ENCODE data around the gene OLA1.

The OLA1 gene

DNA sequence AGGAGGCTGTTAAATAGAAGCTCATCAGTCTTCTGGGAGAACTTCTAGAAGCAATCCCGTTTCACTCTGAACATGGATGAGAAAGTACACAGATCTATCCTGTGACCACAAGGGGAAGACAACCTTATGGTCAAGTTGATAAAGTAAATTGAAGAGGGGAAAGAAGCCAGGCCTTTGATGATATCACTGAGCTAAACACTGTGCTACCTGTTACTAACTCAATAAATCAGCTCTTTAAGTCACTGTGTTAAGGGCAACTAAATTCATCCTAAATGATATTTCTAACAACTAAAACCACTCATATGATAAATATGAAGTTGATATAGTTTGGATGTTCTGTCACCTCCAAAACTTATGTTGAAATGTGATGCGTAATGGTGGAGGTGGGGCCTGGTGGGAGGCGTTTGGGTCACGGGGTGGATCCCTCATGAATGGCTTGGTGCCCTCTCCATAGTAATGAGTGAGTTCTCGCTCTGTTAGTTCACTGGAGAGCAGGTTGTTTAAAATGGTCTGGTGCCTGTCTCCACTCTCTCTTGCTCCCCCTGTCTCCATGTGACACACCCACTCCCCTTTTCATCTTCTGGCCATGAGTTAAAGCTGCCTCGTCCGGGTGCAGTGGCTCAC, 23.6 kb downstream of the OLA1 start:
- TF ChIP-seq, protein P1, sequence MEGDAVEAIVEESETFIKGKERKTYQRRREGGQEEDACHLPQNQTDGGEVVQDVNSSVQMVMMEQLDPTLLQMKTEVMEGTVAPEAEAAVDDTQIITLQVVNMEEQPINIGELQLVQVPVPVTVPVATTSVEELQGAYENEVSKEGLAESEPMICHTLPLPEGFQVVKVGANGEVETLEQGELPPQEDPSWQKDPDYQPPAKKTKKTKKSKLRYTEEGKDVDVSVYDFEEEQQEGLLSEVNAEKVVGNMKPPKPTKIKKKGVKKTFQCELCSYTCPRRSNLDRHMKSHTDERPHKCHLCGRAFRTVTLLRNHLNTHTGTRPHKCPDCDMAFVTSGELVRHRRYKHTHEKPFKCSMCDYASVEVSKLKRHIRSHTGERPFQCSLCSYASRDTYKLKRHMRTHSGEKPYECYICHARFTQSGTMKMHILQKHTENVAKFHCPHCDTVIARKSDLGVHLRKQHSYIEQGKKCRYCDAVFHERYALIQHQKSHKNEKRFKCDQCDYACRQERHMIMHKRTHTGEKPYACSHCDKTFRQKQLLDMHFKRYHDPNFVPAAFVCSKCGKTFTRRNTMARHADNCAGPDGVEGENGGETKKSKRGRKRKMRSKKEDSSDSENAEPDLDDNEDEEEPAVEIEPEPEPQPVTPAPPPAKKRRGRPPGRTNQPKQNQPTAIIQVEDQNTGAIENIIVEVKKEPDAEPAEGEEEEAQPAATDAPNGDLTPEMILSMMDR (conservative IDR thresholded peaks at IDR 0.05; ENCODE audit: low read depth, low read length): no peak
- DNase-seq (ENCODE audit: low read depth): no peak

DNA sequence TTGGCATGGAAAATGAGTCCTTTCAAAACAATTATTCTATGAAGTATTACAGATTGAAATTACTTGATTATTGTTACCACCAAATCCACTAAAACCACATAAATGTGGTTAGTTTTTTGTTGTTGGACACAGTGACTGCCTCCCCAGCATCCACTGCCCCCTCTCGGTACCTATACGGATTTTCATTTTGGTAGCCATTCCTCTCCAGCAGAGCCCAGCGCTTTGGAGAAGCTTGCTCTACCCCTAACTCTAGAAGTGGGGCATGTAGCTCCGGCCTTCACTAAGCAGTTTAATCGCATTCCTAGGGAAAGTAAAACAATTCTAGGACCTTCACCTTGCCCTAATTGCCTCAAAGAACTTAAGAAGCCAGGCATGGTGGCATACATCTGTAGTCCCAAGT, 24.2 kb downstream of the OLA1 start:
- TF ChIP-seq, protein P1 (conservative IDR thresholded peaks at IDR 0.05; ENCODE audit: low read depth, low read length): no peak
- no peak overlapping the region for H3K4me3 ChIP-seq (ENCODE audit: low read length)

More for the DNA sequence above, 23.6 kb downstream of the OLA1 start:
- no peak overlapping the region for H3K4me3 ChIP-seq (ENCODE audit: low read length)

DNA sequence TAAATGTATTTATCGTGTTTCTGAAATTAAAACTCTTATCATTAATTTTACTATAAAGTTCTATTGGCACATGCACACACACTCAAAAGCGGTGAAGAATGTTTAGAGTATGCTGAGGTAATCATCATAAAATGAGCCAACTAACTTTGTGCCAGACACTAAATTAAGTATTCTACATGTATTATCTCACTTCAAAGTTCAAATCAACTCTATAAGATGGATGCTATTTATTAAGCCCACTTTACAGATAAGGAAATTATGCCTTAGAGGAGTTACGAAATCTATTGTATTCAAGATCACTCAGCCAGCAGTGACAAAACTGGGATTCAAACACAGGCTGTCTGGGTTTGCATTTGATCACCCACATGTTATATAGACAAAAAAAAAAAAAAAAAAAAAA, 24.9 kb downstream of the OLA1 start:
- no peak for DNase-seq (ENCODE audit: low read depth)
- TF ChIP-seq, protein P1 (conservative IDR thresholded peaks at IDR 0.05; ENCODE audit: low read depth, low read length): no peak
- H3K4me3 ChIP-seq (ENCODE audit: low read length): no peak overlapping the region

More for the DNA sequence above, 24.2 kb downstream of the OLA1 start:
- no peak for DNase-seq (ENCODE audit: low read depth)

DNA sequence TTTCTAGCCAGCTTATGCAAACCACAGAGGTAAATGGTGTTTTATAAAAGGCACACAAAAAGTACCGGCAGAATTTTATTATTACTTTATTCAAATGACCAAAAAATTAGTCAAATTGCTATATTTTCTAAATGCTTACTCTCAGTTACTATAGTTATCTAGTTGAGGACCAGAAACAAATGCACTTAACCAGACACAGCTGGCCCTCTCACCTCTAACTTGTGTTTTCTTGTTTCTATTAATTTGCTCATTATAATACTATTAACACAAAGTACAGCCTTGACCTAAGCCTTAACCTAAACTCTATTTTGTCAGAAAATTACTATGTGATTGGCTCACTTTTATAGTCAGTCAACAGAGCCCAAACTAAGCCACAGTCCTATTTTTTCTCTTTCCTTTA, 26.2 kb downstream of the OLA1 start:
- TF ChIP-seq, protein P1 (conservative IDR thresholded peaks at IDR 0.05; ENCODE audit: low read depth, low read length): no peak
- DNase-seq (ENCODE audit: low read depth): no peak
- H3K4me3 ChIP-seq (ENCODE audit: low read length): no peak overlapping the region

DNA sequence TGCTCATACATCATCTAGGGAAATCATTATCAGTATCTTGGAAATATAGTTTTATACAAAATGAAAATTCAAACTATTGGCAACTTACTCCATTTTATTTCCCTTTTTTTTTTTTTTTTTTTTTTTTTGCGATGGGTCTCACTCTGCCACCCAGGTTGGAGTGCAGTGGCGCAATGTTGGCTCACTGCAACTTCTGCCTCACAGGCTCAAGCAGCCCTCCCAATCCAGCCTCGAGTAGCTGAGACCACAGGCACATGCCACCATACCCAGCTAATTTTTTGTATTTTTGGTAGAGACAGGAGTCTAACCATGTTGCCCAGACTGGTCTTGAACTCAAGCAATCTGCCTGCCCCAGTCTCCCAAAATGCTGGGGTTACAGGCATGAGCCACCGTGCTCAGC, 29.0 kb downstream of the OLA1 start:
- TF ChIP-seq, protein P1 (conservative IDR thresholded peaks at IDR 0.05; ENCODE audit: low read depth, low read length): no peak
- DNase-seq (ENCODE audit: low read depth): no peak
- no peak overlapping the region for H3K4me3 ChIP-seq (ENCODE audit: low read length)

DNA sequence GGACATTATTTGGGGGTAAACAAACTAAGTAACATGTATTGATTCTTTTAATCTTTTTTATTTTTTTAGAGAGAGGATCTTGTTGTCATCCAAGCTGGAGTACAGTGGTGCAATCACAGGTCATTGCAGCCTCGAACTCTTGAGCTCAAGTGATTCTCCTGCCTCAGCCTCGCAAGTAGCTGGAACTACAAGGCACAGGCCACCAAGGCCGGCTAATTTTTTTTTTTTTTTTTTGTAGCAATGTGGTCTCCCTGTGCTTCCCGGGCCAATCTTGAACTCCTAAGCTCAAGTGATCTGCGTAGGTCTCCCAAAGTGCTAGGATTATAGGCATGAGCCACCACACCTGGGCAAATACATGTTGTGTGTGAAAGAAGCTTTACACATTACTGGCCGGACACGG, 29.6 kb downstream of the OLA1 start:
- H3K4me3 ChIP-seq (ENCODE audit: low read length): no peak overlapping the region
- TF ChIP-seq, protein P1 (conservative IDR thresholded peaks at IDR 0.05; ENCODE audit: low read depth, low read length): no peak
- DNase-seq (ENCODE audit: low read depth): no peak

DNA sequence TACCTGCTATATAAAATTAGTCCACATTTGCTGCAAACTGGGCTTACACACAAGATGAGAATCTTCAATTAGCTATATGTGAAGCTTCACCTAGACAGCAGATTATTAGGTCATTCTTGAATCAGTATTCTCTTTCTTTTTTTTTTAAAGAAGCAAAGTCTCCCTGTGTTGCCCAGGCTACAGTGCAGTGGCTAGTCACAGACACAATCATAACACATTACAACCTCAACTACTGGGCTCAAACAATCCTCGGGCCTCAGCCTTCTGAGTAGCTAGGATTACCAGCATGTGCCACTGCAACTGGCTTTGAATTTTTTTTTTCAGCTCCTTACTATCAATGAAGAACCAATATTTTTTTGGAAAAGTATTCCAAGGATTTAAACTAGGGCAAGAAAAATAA, 30.5 kb downstream of the OLA1 start:
- H3K4me3 ChIP-seq (ENCODE audit: low read length): no peak overlapping the region
- DNase-seq (ENCODE audit: low read depth): peak; percentile 7
- TF ChIP-seq, protein P1 (conservative IDR thresholded peaks at IDR 0.05; ENCODE audit: low read depth, low read length): no peak

Data from retinal pigment epithelial cell (primary cell).